HCT116 (cell line): Measurements from ENCODE around the gene VMAC. TPM values are rescaled to one million over a fixed set of nuclear protein-coding genes. Genes with fewer than 3 reads are reported as not detected.

Source experiments
- ATAC-seq: fragments of 200-7000 bp; cut with Tn5 transposase; 2 replicates; pipeline ENCODE4 v1.9.1; 2020; ENCODE audit warnings: mild to moderate bottlenecking, moderate library complexity
- BruUV-seq: library from RNA; stranded (reverse); fragments of 400-500 nt; replicated peaks from 2 replicates; lab custom pipeline; 2021; lab: Mats Ljungman, UMichigan
- CTCF ChIA-PET: fragments of 300-600 bp; sonication (Branson Sonifier 250); formaldehyde crosslinking; loops from one replicate; lab custom pipeline; 2021; ENCODE audit warnings: antibody characterized with exemption; lab: Charles Lee
- POLR2A ChIA-PET: fragments of 300-600, 350-600 bp; sonication (Branson Sonifier 250); formaldehyde crosslinking; loops from one replicate; lab custom pipeline; 2021; ENCODE audit warnings: antibody characterized with exemption; lab: Charles Lee
- RAD21 ChIA-PET, 2 experiments: fragments of 300-600 bp; sonication (Branson Sonifier 250); formaldehyde crosslinking; loops; one replicate each; lab custom pipeline; 2023; ENCODE audit warnings: low total read pairs in 2 of 2; ENCODE audit not compliant: uncharacterized antibody in 2 of 2, unreplicated experiment in 2 of 2, low non-redundant PET in 1 of 2; lab: Charles Lee
- DNase-seq: peaks from one replicate; pipeline ENCODE4 v3.0.0-alpha.2; 2010; ENCODE audit warnings: low read depth, low spot score
- H2AFZ ChIP-seq: fragments of 200-600 bp; shearing (Covaris generic), sonication (generic); 2 replicates; pipeline ENCODE4 v1.6.1; 2017; ENCODE audit warnings: low read depth, mixed run types, mixed read lengths, antibody characterized with exemption, low read length; ENCODE audit not compliant: poor library complexity, severe bottlenecking
- H3K27ac ChIP-seq: 2 replicates; pipeline ENCODE4 v1.5.1; 2012; ENCODE audit warnings: low read depth, low read length
- H3K27me3 ChIP-seq: fragments of 200-600 bp; sonication (generic); 2 replicates; pipeline ENCODE4 v1.6.1; 2016; ENCODE audit warnings: mixed run types, low read length, mixed read lengths; ENCODE audit not compliant: insufficient read depth
- H3K36me3 ChIP-seq, 2 experiments: fragments of 200-500 bp in 1 of 2; fragments of 200-600 bp in 1 of 2; sonication (Bioruptor generic) in 1 of 2; sonication (generic) in 1 of 2; 2 replicates each; pipeline versions ENCODE4 v1.5.1 to v1.6.1; 2014 to 2016; ENCODE audit warnings: low read length in 2 of 2, inconsistent platforms in 1 of 2, mixed read lengths in 1 of 2, mixed run types in 1 of 2; ENCODE audit not compliant: insufficient read depth in 2 of 2, control insufficient read depth in 1 of 2
- H3K4me1 ChIP-seq, 2 experiments: fragments of 200-600 bp in 1 of 2; sonication (generic) in 1 of 2; 2 replicates each; pipeline versions ENCODE4 v1.5.1 to v1.6.1; 2012 to 2017; ENCODE audit warnings: low read length in 2 of 2, inconsistent platforms in 1 of 2, mild to moderate bottlenecking in 1 of 2, mixed read lengths in 1 of 2, mixed run types in 1 of 2, moderate library complexity in 1 of 2; ENCODE audit not compliant: insufficient read depth in 2 of 2, control insufficient read depth in 1 of 2
- H3K4me2 ChIP-seq: fragments of 200-600 bp; sonication (generic); 2 replicates; pipeline ENCODE4 v1.6.1; 2017; ENCODE audit warnings: mixed run types, low read length, mixed read lengths
- H3K4me3 ChIP-seq, 2 experiments: fragments of 200-600 bp in 1 of 2; sonication (generic) in 1 of 2; replicated peaks in 1 of 2; 2 replicates each; pipeline ENCODE4 v1.5.1; 2011 to 2016; ENCODE audit warnings: low read length in 2 of 2, control low read depth in 1 of 2, low read depth in 1 of 2, mild to moderate bottlenecking in 1 of 2, mixed read lengths in 1 of 2, mixed run types in 1 of 2
- H3K79me2 ChIP-seq: fragments of 200-600 bp; sonication (generic); 2 replicates; pipeline ENCODE4 v1.6.1; 2017; ENCODE audit warnings: mild to moderate bottlenecking, mixed run types, low read length, moderate library complexity, mixed read lengths; ENCODE audit not compliant: insufficient read depth
- H3K9ac ChIP-seq: fragments of 200-600 bp; sonication (generic); 2 replicates; pipeline ENCODE4 v1.6.1; 2016; ENCODE audit warnings: low read length, mixed read lengths
- H3K9me2 ChIP-seq: fragments of 200-600 bp; sonication (generic), shearing (Covaris generic); 2 replicates; pipeline ENCODE4 v1.6.1; 2017; ENCODE audit warnings: mixed run types, mild to moderate bottlenecking, moderate library complexity; ENCODE audit not compliant: insufficient read depth
- H3K9me3 ChIP-seq, 2 experiments: fragments of 200-500 bp in 1 of 2; fragments of 200-600 bp in 1 of 2; sonication (Bioruptor generic) in 1 of 2; sonication (generic) in 1 of 2; 2 replicates each; pipeline ENCODE4 v1.6.1; 2014 to 2017; ENCODE audit warnings: low read length in 2 of 2, mixed read lengths in 2 of 2, inconsistent platforms in 1 of 2, low read depth in 1 of 2, mild to moderate bottlenecking in 1 of 2, mixed run types in 1 of 2, moderate library complexity in 1 of 2; ENCODE audit not compliant: control insufficient read depth in 1 of 2, insufficient read depth in 1 of 2
- H4K20me1 ChIP-seq: fragments of 200-600 bp; sonication (generic), shearing (Covaris generic); 2 replicates; pipeline ENCODE4 v1.6.1; 2017; ENCODE audit warnings: mixed run types, mild to moderate bottlenecking, moderate library complexity; ENCODE audit not compliant: insufficient read depth
- CTCF ChIP-seq, 3 experiments: fragments of 200-600 bp in 1 of 3; sonication (generic) in 1 of 3; IDR thresholded peaks in 2 of 3; conservative IDR thresholded peaks in 1 of 3; 2 replicates each; pipeline ENCODE4 v1.5.1; 2012 to 2017; ENCODE audit warnings: low read depth in 2 of 3, low read length in 2 of 3, antibody characterized with exemption in 1 of 3, borderline replicate concordance in 1 of 3, control low read depth in 1 of 3, mild to moderate bottlenecking in 1 of 3, mixed read lengths in 1 of 3, mixed run types in 1 of 3, moderate library complexity in 1 of 3; ENCODE audit not compliant: insufficient read depth in 1 of 3
- POLR2A ChIP-seq: IDR thresholded peaks from 2 replicates; pipeline ENCODE4 v1.7.0; 2011; ENCODE audit warnings: borderline replicate concordance; ENCODE audit not compliant: insufficient read depth, insufficient read length; ENCODE audit errors: extremely low read depth
- RAD21 ChIP-seq: IDR thresholded peaks from 2 replicates; pipeline ENCODE4 v1.6.1; 2012; ENCODE audit warnings: low read depth, mild to moderate bottlenecking
- intact Hi-C: fragments of 100-400 bp; cut with micrococcal nuclease; formaldehyde crosslinking; loops from 2 replicates; pipeline ENCODE4 v1.10.0; 2022
- total RNA-seq: library from RNA; stranded (reverse); gene quantifications from one replicate; pipeline ENCODE4 v1.2.1, GENCODE V29; 2021; ENCODE audit not compliant: unreplicated experiment

The VMAC gene
- total RNA-seq, 1 experiment from 2014 or later: 2.1 TPM

GRCh38 chr19:5897189-5897969 is 7.3 kb upstream of the VMAC start:
- Histone ChIP-seq H3K36me3 (peaks cover 5 to 7% of the 10 kb centered on the region in 2 experiments; a peak in 3 of 4 replicates), H3K4me3 (no peak overlapping the region), H3K9me2 (no peaks in the 10 kb centered on the region), H3K27ac (no peak overlapping the region), H3K9ac (no peak overlapping the region), H3K9me3 (no peaks in the 10 kb centered on the region), H2AFZ (no peak overlapping the region), H4K20me1 (no peaks in the 10 kb centered on the region), H3K4me1 (peaks cover 2 to 5% of the 10 kb centered on the region in 2 experiments; a peak in 2 of 4 replicates), H3K79me2 (peaks cover 49% of the 10 kb centered on the region), H3K4me2 (no peak overlapping the region), H3K27me3 (no peaks in the 10 kb centered on the region)
- ATAC-seq: no peak
- CTCF ChIA-PET: interaction anchor here (0.9 to 1.2 kb wide), 2 partner anchors 74 to 93 kb away, joined by 3 to 6 read pairs; no protein-coding TSS in a partner anchor
- POLR2A ChIA-PET: no interaction called here
- intact Hi-C loops: no loop called here
- RAD21 ChIA-PET: no interaction called here
- DNase-seq: no peak
- TF ChIP-seq RAD21 (no peak), CTCF (IDR thresholded peaks at IDR 0.05 in 2 of 3, conservative IDR thresholded peaks at IDR 0.05 in 1 of 3; ENCODE audit: borderline replicate concordance in 1 of 3, insufficient read depth in 1 of 3, low read depth in 2 of 3, low read length in 2 of 3) (peak in 2 of 3 experiments; percentile 32 to 36; a peak in 4 of 6 replicates), POLR2A (no peak)
- BruUV-seq: no TSS peak
